H1 (cell line): Measurements from ENCODE around the gene GRIP1. TPM values are rescaled to one million over a fixed set of nuclear protein-coding genes. Genes with fewer than 3 reads are reported as not detected.

Experiments
- CREB1 ChIP-seq: IDR thresholded peaks from 2 replicates; pipeline ENCODE4 v1.6.1; 2012; ENCODE audit warnings: inconsistent platforms
- EGR1 ChIP-seq: IDR thresholded peaks from 2 replicates; pipeline ENCODE4 v1.6.1; 2011; ENCODE audit warnings: low read depth, low read length, borderline replicate concordance
- PHF8 ChIP-seq: fragments of 200-600 bp; sonication (generic); conservative IDR thresholded peaks from 2 replicates; pipeline ENCODE4 v1.7.1; 2012; ENCODE audit warnings: low read depth, mild to moderate bottlenecking, inconsistent platforms, low read length, moderate library complexity
- RFX5 ChIP-seq: IDR thresholded peaks from 2 replicates; pipeline ENCODE4 v1.6.1; 2011; ENCODE audit warnings: low read depth, low read length, improper control_type of control experiment, borderline replicate concordance
- SIN3A ChIP-seq, 2 experiments: IDR thresholded peaks in 1 of 2; conservative IDR thresholded peaks in 1 of 2; 2 replicates each; pipeline ENCODE4 v1.6.1; 2011 to 2012; ENCODE audit warnings: low read length in 2 of 2, improper control_type of control experiment in 1 of 2, low read depth in 1 of 2, mild to moderate bottlenecking in 1 of 2
- polyA plus RNA-seq, 7 experiments: library from polyadenylated mRNA; depleted of rRNA in 3 of 7; stranded (reverse) in 5 of 7; unstranded in 2 of 7; fragments of >200 nt in 5 of 7; fragments of 200-250 nt in 2 of 7; gene quantifications; 1 replicate in 5 of 7; 2 replicates in 1 of 7; 4 replicates in 1 of 7; pipeline versions ENCODE4 v1.2.1 to v1.2.3, GENCODE V29; 2011 to 2013; ENCODE audit warnings: missing spikeins in 2 of 7, mixed read lengths in 2 of 7
- total RNA-seq: library from RNA; stranded (reverse); fragmentation: NEBNext Ultra II Directional; extraction: Animal tissue kit (Norgen Biotek cat#: 25700); gene quantifications from 2 replicates; pipeline ENCODE4 v1.2.1, GENCODE V29; 2021
- TF ChIP-seq, protein P1 (sequence below): fragments of 300-600 bp; sonication (generic); IDR thresholded peaks from 2 replicates; pipeline ENCODE4 v1.7.1; 2012; ENCODE audit warnings: low read length, moderate library complexity, mild to moderate bottlenecking, inconsistent platforms; ENCODE audit not compliant: insufficient replicate concordance

The GRIP1 gene
- total and polyA plus RNA-seq, 2 of the 8 experiments (the other 6 are each of a cell fraction or from before 2014, with no cell fraction given): 4.5 to 27.3 TPM

DNA sequence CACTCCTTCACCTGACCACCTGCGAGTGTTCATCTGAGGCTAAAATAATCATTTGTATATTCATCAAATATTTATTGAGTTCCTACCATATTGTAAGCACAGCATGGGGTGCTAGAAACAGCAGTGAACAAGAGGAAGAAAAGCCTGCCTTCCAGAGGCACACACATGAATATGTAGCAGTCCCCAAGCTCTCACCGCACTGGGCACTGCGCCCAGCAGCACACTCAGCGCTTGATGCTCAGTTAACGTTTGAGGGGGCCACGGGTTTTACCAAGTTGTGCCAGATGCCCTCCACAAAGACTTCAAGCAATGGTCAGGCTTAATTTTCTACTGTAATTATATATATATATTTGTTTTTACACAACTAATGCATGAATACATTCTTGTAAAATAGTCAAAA, 324.6 kb downstream of the GRIP1 start (continued):
- TF ChIP-seq, protein P1, sequence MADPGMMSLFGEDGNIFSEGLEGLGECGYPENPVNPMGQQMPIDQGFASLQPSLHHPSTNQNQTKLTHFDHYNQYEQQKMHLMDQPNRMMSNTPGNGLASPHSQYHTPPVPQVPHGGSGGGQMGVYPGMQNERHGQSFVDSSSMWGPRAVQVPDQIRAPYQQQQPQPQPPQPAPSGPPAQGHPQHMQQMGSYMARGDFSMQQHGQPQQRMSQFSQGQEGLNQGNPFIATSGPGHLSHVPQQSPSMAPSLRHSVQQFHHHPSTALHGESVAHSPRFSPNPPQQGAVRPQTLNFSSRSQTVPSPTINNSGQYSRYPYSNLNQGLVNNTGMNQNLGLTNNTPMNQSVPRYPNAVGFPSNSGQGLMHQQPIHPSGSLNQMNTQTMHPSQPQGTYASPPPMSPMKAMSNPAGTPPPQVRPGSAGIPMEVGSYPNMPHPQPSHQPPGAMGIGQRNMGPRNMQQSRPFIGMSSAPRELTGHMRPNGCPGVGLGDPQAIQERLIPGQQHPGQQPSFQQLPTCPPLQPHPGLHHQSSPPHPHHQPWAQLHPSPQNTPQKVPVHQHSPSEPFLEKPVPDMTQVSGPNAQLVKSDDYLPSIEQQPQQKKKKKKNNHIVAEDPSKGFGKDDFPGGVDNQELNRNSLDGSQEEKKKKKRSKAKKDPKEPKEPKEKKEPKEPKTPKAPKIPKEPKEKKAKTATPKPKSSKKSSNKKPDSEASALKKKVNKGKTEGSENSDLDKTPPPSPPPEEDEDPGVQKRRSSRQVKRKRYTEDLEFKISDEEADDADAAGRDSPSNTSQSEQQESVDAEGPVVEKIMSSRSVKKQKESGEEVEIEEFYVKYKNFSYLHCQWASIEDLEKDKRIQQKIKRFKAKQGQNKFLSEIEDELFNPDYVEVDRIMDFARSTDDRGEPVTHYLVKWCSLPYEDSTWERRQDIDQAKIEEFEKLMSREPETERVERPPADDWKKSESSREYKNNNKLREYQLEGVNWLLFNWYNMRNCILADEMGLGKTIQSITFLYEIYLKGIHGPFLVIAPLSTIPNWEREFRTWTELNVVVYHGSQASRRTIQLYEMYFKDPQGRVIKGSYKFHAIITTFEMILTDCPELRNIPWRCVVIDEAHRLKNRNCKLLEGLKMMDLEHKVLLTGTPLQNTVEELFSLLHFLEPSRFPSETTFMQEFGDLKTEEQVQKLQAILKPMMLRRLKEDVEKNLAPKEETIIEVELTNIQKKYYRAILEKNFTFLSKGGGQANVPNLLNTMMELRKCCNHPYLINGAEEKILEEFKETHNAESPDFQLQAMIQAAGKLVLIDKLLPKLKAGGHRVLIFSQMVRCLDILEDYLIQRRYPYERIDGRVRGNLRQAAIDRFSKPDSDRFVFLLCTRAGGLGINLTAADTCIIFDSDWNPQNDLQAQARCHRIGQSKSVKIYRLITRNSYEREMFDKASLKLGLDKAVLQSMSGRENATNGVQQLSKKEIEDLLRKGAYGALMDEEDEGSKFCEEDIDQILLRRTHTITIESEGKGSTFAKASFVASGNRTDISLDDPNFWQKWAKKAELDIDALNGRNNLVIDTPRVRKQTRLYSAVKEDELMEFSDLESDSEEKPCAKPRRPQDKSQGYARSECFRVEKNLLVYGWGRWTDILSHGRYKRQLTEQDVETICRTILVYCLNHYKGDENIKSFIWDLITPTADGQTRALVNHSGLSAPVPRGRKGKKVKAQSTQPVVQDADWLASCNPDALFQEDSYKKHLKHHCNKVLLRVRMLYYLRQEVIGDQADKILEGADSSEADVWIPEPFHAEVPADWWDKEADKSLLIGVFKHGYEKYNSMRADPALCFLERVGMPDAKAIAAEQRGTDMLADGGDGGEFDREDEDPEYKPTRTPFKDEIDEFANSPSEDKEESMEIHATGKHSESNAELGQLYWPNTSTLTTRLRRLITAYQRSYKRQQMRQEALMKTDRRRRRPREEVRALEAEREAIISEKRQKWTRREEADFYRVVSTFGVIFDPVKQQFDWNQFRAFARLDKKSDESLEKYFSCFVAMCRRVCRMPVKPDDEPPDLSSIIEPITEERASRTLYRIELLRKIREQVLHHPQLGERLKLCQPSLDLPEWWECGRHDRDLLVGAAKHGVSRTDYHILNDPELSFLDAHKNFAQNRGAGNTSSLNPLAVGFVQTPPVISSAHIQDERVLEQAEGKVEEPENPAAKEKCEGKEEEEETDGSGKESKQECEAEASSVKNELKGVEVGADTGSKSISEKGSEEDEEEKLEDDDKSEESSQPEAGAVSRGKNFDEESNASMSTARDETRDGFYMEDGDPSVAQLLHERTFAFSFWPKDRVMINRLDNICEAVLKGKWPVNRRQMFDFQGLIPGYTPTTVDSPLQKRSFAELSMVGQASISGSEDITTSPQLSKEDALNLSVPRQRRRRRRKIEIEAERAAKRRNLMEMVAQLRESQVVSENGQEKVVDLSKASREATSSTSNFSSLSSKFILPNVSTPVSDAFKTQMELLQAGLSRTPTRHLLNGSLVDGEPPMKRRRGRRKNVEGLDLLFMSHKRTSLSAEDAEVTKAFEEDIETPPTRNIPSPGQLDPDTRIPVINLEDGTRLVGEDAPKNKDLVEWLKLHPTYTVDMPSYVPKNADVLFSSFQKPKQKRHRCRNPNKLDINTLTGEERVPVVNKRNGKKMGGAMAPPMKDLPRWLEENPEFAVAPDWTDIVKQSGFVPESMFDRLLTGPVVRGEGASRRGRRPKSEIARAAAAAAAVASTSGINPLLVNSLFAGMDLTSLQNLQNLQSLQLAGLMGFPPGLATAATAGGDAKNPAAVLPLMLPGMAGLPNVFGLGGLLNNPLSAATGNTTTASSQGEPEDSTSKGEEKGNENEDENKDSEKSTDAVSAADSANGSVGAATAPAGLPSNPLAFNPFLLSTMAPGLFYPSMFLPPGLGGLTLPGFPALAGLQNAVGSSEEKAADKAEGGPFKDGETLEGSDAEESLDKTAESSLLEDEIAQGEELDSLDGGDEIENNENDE: no peak
- TF ChIP-seq PHF8 (no peak), RFX5 (no peak), EGR1 (no peak), CREB1 (no peak), SIN3A (conservative IDR thresholded peaks at IDR 0.05 in 1 of 2, IDR thresholded peaks at IDR 0.05 in 1 of 2; ENCODE audit: low read depth in 1 of 2, low read length in 2 of 2) (no peak)
